A549 (cell line): ENCODE results near the gene TMC6. TPM values are rescaled to one million over a fixed set of nuclear protein-coding genes. Genes with fewer than 3 reads are reported as not detected.

ENCODE experiments used
- ATAC-seq, 2 experiments: fragments of 200-7000 bp in 1 of 2; fragments of >200 bp in 1 of 2; cut with Nextera tagmentation in 1 of 2; cut with Tn5 transposase in 1 of 2; 3 replicates each; pipeline versions ENCODE4 v1.8.0 to v1.9.1; 2018 to 2020; ENCODE audit warnings: mild to moderate bottlenecking in 1 of 2, moderate library complexity in 1 of 2
- CTCF ChIA-PET: fragments of 300-600 bp; sonication (Branson Sonifier 250); formaldehyde crosslinking; extraction: SDS; loops from one replicate; lab custom pipeline; 2021; ENCODE audit warnings: antibody characterized with exemption, inconsistent platforms; lab: Yijun Ruan, JAX
- POLR2A ChIA-PET: fragments of 350-600 bp; formaldehyde crosslinking; extraction: SDS; loops from one replicate; lab custom pipeline; 2021; ENCODE audit warnings: antibody characterized with exemption, inconsistent platforms; lab: Yijun Ruan, JAX
- DNase-seq, 2 experiments: peaks; one replicate each; pipeline versions ENCODE4 v3.0.0 to v3.0.0-alpha.2; 2011 to 2016; ENCODE audit warnings: low read depth in 1 of 2, low spot score in 1 of 2
- FAIRE-seq: peaks from 2 replicates; lab custom pipeline; 2011; peaks lifted over from hg19 to GRCh38; lab: Jason Lieb, UNC
- H3K27ac ChIP-seq, 2 experiments: fragments of >200 bp; sonication (Bioruptor Twin); formaldehyde crosslinking; 3 replicates each; pipeline ENCODE4 v1.5.1; 2016 to 2017
- H3K4me1 ChIP-seq: fragments of >200 bp; sonication (Bioruptor Twin); formaldehyde crosslinking; 3 replicates; pipeline ENCODE4 v1.6.1; 2016
- H3K4me2 ChIP-seq: fragments of >200 bp; sonication (Bioruptor Twin); formaldehyde crosslinking; 3 replicates; pipeline ENCODE4 v1.6.1; 2016
- H3K4me3 ChIP-seq: fragments of >200 bp; sonication (Bioruptor Twin); formaldehyde crosslinking; 3 replicates; pipeline ENCODE4 v1.5.1; 2016
- H3K9me3 ChIP-seq: fragments of >200 bp; sonication (Bioruptor Twin); formaldehyde crosslinking; 3 replicates; pipeline ENCODE4 v1.6.1; 2016
- ATOH8 ChIP-seq: fragments of 250-450 bp; sonication (Bioruptor Pico); IDR thresholded peaks from 2 replicates; pipeline ENCODE4 v1.5.0; 2020; ENCODE audit warnings: low read depth, mild to moderate bottlenecking, moderate library complexity
- BCL3 ChIP-seq: fragments of >200 bp; sonication (Bioruptor Twin); formaldehyde crosslinking; IDR thresholded peaks from 3 replicates; pipeline ENCODE4 v1.6.1; 2016
- CBX2 ChIP-seq: fragments of 200-600 bp; sonication (generic); IDR thresholded peaks from 2 replicates; pipeline ENCODE4 v1.6.1; 2016; ENCODE audit warnings: low read depth, mild to moderate bottlenecking, borderline replicate concordance
- CHD2 ChIP-seq: fragments of 150-350 bp; IDR thresholded peaks from 2 replicates; pipeline ENCODE4 v1.6.1; 2014; ENCODE audit warnings: low read length; ENCODE audit not compliant: partially characterized antibody
- CTCF ChIP-seq: fragments of >200 bp; sonication (Bioruptor Twin); formaldehyde crosslinking; IDR thresholded peaks from 3 replicates; pipeline ENCODE4 v1.5.1; 2016
- EP300 ChIP-seq, 2 experiments: fragments of >200 bp; sonication (Bioruptor Twin); formaldehyde crosslinking; IDR thresholded peaks; 2 replicates in 1 of 2; 3 replicates in 1 of 2; pipeline ENCODE4 v1.6.1; 2016 to 2017
- FOSB ChIP-seq: fragments of 250-450 bp; sonication (Bioruptor Pico); IDR thresholded peaks from 2 replicates; pipeline ENCODE4 v1.5.0; 2020; ENCODE audit warnings: mild to moderate bottlenecking, moderate library complexity
- FOXS1 ChIP-seq: fragments of 250-450 bp; sonication (Bioruptor Pico); IDR thresholded peaks from 2 replicates; pipeline ENCODE4 v1.5.0; 2020; ENCODE audit warnings: mild to moderate bottlenecking, moderate library complexity
- GATA3 ChIP-seq: IDR thresholded peaks from 2 replicates; pipeline ENCODE4 v1.6.1; 2012; ENCODE audit warnings: borderline replicate concordance
- HEYL ChIP-seq: fragments of 250-450 bp; sonication (Bioruptor Pico); IDR thresholded peaks from 2 replicates; pipeline ENCODE4 v1.8.0; 2021; ENCODE audit warnings: mild to moderate bottlenecking, moderate library complexity
- HMGXB4 ChIP-seq: fragments of 250-450 bp; sonication (Bioruptor Pico); IDR thresholded peaks from 2 replicates; pipeline ENCODE4 v1.5.0; 2021; ENCODE audit warnings: mild to moderate bottlenecking, moderate library complexity, borderline replicate concordance
- HOXB5 ChIP-seq: fragments of 250-450 bp; sonication (Bioruptor Pico); IDR thresholded peaks from 2 replicates; pipeline ENCODE4 v1.5.0; 2020; ENCODE audit warnings: mild to moderate bottlenecking, moderate library complexity
- JUN ChIP-seq, 2 experiments: fragments of >200 bp; sonication (Bioruptor Twin); formaldehyde crosslinking; IDR thresholded peaks; 2 replicates in 1 of 2; 3 replicates in 1 of 2; pipeline ENCODE4 v1.6.1; 2016 to 2017
- JUNB ChIP-seq: fragments of >200 bp; sonication (Bioruptor Twin); formaldehyde crosslinking; IDR thresholded peaks from 2 replicates; pipeline ENCODE4 v1.6.1; 2016
- MAZ ChIP-seq: fragments of 150-350 bp; IDR thresholded peaks from 2 replicates; pipeline ENCODE4 v1.6.1; 2014; ENCODE audit warnings: antibody characterized with exemption, low read depth, low read length, borderline replicate concordance
- NR3C1 ChIP-seq: fragments of >200 bp; sonication (Bioruptor Twin); formaldehyde crosslinking; IDR thresholded peaks from 3 replicates; pipeline ENCODE4 v1.6.1; 2017
- POLR2AphosphoS2 ChIP-seq: conservative IDR thresholded peaks from 2 replicates; pipeline ENCODE4 v1.6.1; 2012; ENCODE audit warnings: low read length, improper control_type of control experiment, inconsistent platforms
- RAD21 ChIP-seq, 2 experiments: fragments of >200 bp in 1 of 2; sonication (Bioruptor Twin) in 1 of 2; formaldehyde crosslinking in 1 of 2; IDR thresholded peaks in 1 of 2; conservative IDR thresholded peaks in 1 of 2; 2 replicates in 1 of 2; 3 replicates in 1 of 2; pipeline ENCODE4 v1.6.1; 2012 to 2018; ENCODE audit warnings: inconsistent platforms in 1 of 2
- RARB ChIP-seq: fragments of 250-450 bp; sonication (Bioruptor Pico); IDR thresholded peaks from 2 replicates; pipeline ENCODE4 v1.8.0; 2021; ENCODE audit warnings: mild to moderate bottlenecking, moderate library complexity
- RCOR1 ChIP-seq: fragments of 150-350 bp; IDR thresholded peaks from 2 replicates; pipeline ENCODE4 v1.6.1; 2014; ENCODE audit warnings: antibody characterized with exemption, low read length, low read depth
- REST ChIP-seq: fragments of 200-600 bp; sonication (generic); IDR thresholded peaks from 2 replicates; pipeline ENCODE4 v1.6.1; 2016; ENCODE audit warnings: antibody characterized with exemption, mild to moderate bottlenecking, moderate library complexity
- RFX5 ChIP-seq: fragments of 450-650 bp; IDR thresholded peaks from 2 replicates; pipeline ENCODE4 v1.7.1; 2014; ENCODE audit warnings: antibody characterized with exemption, mild to moderate bottlenecking, moderate library complexity
- TP53 ChIP-seq: fragments of 250-450 bp; sonication (Bioruptor Pico); IDR thresholded peaks from 2 replicates; pipeline ENCODE4 v1.5.0; 2021; ENCODE audit warnings: mild to moderate bottlenecking, moderate library complexity
- ZFP36 ChIP-seq: fragments of 450-650 bp; IDR thresholded peaks from 2 replicates; pipeline ENCODE4 v1.6.1; 2014; ENCODE audit warnings: borderline replicate concordance; ENCODE audit not compliant: partially characterized antibody
- ZNF302 ChIP-seq: fragments of 250-450 bp; sonication (Bioruptor Pico); IDR thresholded peaks from 2 replicates; pipeline ENCODE4 v1.9.0; 2021; ENCODE audit warnings: inconsistent platforms, mild to moderate bottlenecking, moderate library complexity
- WGBS: methylation state at CpG from one replicate; pipeline ENCODE4 v1.1.6; 2017; ENCODE audit errors: missing lambda C conversion rate; 5-methylcytosine and 5-hydroxymethylcytosine counted together
- polyA plus RNA-seq, 4 experiments: library from polyadenylated mRNA; depleted of rRNA in 3 of 4; stranded (reverse); fragments of >200 nt; fragmentation: RNase III in 1 of 4; extraction: RNeasy Plus Mini Kit Qiagen cat#74134 plus additional on column Dnase treatment in 1 of 4; gene quantifications; 2 replicates in 3 of 4; 3 replicates in 1 of 4; pipeline ENCODE4 v1.2.3, GENCODE V29; 2011 to 2017

TMC6 gene
- polyA plus RNA-seq, 2 of the 4 experiments (the other 2 are of a cell fraction): 4.7 to 9.4 TPM

GRCh38 chr17:78124081-78124835 is 4.3 kb downstream of the TMC6 start:
- H3K9me3 ChIP-seq: no peaks in the 10 kb centered on the region
- ChIA-PET CTCF (interaction anchor here (1.0 to 13.7 kb wide), 8 partner anchors 8 to 127 kb away, joined by 3 to 164 read pairs (median 4); no protein-coding TSS in a partner anchor), POLR2A (no interaction called here)
- DNase-seq (no peak), ATAC-seq (no peak), FAIRE-seq (no peak)
- no peak overlapping the region for H3K4me3 ChIP-seq
- no peak overlapping the region for H3K4me2 ChIP-seq
- H3K27ac ChIP-seq: no peak overlapping the region
- 86% methylated on average over 25 of the region's 30 CpGs for WGBS
- peaks cover 14% of the 10 kb centered on the region for H3K4me1 ChIP-seq
- no peak for TF ChIP-seq HMGXB4
- TF ChIP-seq HEYL: no peak
- TF ChIP-seq CTCF: no peak
- no peak for TF ChIP-seq CHD2
- no peak for TF ChIP-seq GATA3
- no peak for TF ChIP-seq HOXB5 (CRISPR knock-in tag)
- TF ChIP-seq NR3C1: no peak
- no peak for TF ChIP-seq RARB (CRISPR knock-in tag)
- TF ChIP-seq TP53: no peak
- no peak for TF ChIP-seq EP300 (IDR thresholded peaks at IDR 0.05)
- TF ChIP-seq FOSB (CRISPR knock-in tag): no peak
- TF ChIP-seq BCL3: no peak
- no peak for TF ChIP-seq RCOR1
- TF ChIP-seq RAD21 (conservative IDR thresholded peaks at IDR 0.05 in 1 of 2, IDR thresholded peaks at IDR 0.05 in 1 of 2): no peak
- no peak for TF ChIP-seq ATOH8 (CRISPR knock-in tag)
- no peak for TF ChIP-seq JUN (IDR thresholded peaks at IDR 0.05)
- no peak for TF ChIP-seq FOXS1
- no peak for TF ChIP-seq ZFP36
- no peak for TF ChIP-seq CBX2

GRCh38 chr17:78123258-78123929 is 5.2 kb downstream of the TMC6 start:
- H3K4me3 ChIP-seq: no peak overlapping the region
- no peak overlapping the region for H3K4me2 ChIP-seq
- FAIRE-seq (no peak), ATAC-seq (no peak), DNase-seq (no peak)
- WGBS: 96% methylated on average over 5 of the region's 5 CpGs
- H3K9me3 ChIP-seq: no peaks in the 10 kb centered on the region
- POLR2A ChIA-PET: no interaction called here
- no peak overlapping the region for H3K27ac ChIP-seq
- CTCF ChIA-PET: interaction anchor here (1.1 to 13.7 kb wide), 5 partner anchors 10 to 104 kb away, joined by 3 to 164 read pairs (median 30); no protein-coding TSS in a partner anchor
- H3K4me1 ChIP-seq: peaks cover 10% of the 10 kb centered on the region
- no peak for TF ChIP-seq JUNB
- no peak for TF ChIP-seq ZNF302 (CRISPR knock-in tag)
- no peak for TF ChIP-seq MAZ
- TF ChIP-seq REST: no peak
- no peak for TF ChIP-seq GATA3
- no peak for TF ChIP-seq RFX5
- no peak for TF ChIP-seq POLR2AphosphoS2
